HepG2 (cell line): Measurements from ENCODE around the gene GRK6. TPM values are rescaled to one million over a fixed set of nuclear protein-coding genes. Genes with fewer than 3 reads are reported as not detected.
A peak's percentile ranks its signal among the peaks of the same experiment; 100 is the strongest.

Source experiments
- ATF6 ChIP-seq: sonication (generic); formaldehyde crosslinking; conservative IDR thresholded peaks from 2 replicates; pipeline ENCODE4 v1.4.0; 2020; ENCODE audit warnings: missing genetic modification reagents
- CBX5 ChIP-seq: sonication (generic); formaldehyde crosslinking; IDR thresholded peaks from 2 replicates; pipeline ENCODE4 v1.4.0; 2020; ENCODE audit warnings: missing genetic modification reagents, borderline replicate concordance
- HCFC1 ChIP-seq: fragments of 150-350 bp; IDR thresholded peaks from 2 replicates; pipeline ENCODE4 v1.6.1; 2014; ENCODE audit warnings: low read depth, low read length
- KIAA2018 ChIP-seq: sonication (generic); formaldehyde crosslinking; IDR thresholded peaks from 2 replicates; pipeline ENCODE4 v1.5.0; 2020; ENCODE audit warnings: mild to moderate bottlenecking, missing genetic modification reagents, borderline replicate concordance
- MYNN ChIP-seq: sonication (generic); formaldehyde crosslinking; IDR thresholded peaks from 2 replicates; pipeline ENCODE4 v1.4.0; 2020; ENCODE audit warnings: mild to moderate bottlenecking, low read depth, missing genetic modification reagents
- PRDM10 ChIP-seq: sonication (generic); formaldehyde crosslinking; IDR thresholded peaks from 2 replicates; pipeline ENCODE4 v1.4.0; 2020; ENCODE audit warnings: low read depth, missing genetic modification reagents
- RBM39 ChIP-seq: fragments of 200-400 bp; formaldehyde crosslinking; IDR thresholded peaks from one replicate; pipeline ENCODE4 v1.6.1; 2018; ENCODE audit warnings: antibody characterized with exemption, mild to moderate bottlenecking, low read depth, low read length; ENCODE audit not compliant: poor library complexity, severe bottlenecking
- ZC3H13 ChIP-seq: sonication (generic); formaldehyde crosslinking; IDR thresholded peaks from 2 replicates; pipeline ENCODE4 v1.8.1; 2023; ENCODE audit warnings: mild to moderate bottlenecking, missing genetic modification reagents, moderate library complexity
- ZNF496 ChIP-seq: sonication (generic); formaldehyde crosslinking; IDR thresholded peaks from 2 replicates; pipeline ENCODE4 v1.8.1; 2023; ENCODE audit warnings: mild to moderate bottlenecking, moderate library complexity, missing genetic modification reagents; ENCODE audit not compliant: insufficient replicate concordance
- ZNF598 ChIP-seq: sonication (generic); formaldehyde crosslinking; IDR thresholded peaks from 2 replicates; pipeline ENCODE4 v1.5.1; 2020; ENCODE audit warnings: mild to moderate bottlenecking, missing genetic modification reagents, borderline replicate concordance
- ZNF780A ChIP-seq: sonication (generic); formaldehyde crosslinking; IDR thresholded peaks from 2 replicates; pipeline ENCODE4 v1.8.0; 2022; ENCODE audit warnings: mild to moderate bottlenecking, missing genetic modification reagents, moderate library complexity
- ZNF782 ChIP-seq: sonication (generic); formaldehyde crosslinking; IDR thresholded peaks from 2 replicates; pipeline ENCODE4 v1.4.0; 2020; ENCODE audit warnings: missing genetic modification reagents, mild to moderate bottlenecking, borderline replicate concordance
- ZNF883 ChIP-seq: sonication (generic); formaldehyde crosslinking; IDR thresholded peaks from 2 replicates; pipeline ENCODE4 v1.5.1; 2020; ENCODE audit warnings: mild to moderate bottlenecking, missing genetic modification reagents; ENCODE audit errors: not compliant biosample characterization
- polyA plus RNA-seq, 8 experiments: library from polyadenylated mRNA; depleted of rRNA in 3 of 8; stranded (reverse) in 7 of 8; unstranded in 1 of 8; fragments of >200 nt; fragmentation: Illumina TruSeq in 4 of 8; extraction: Trizol in 4 of 8; gene quantifications; 2 replicates each; pipeline versions ENCODE4 v1.2.1 to v1.2.3, GENCODE V29; 2011 to 2016; ENCODE audit warnings: low read depth in 4 of 8, missing spikeins in 1 of 8, mixed read lengths in 1 of 8; ENCODE audit not compliant: insufficient read depth in 1 of 8
- total RNA-seq, 5 experiments: library from RNA; depleted of rRNA; stranded (reverse); fragments of >200 nt; fragmentation: Illumina TruSeq; extraction: Trizol; gene quantifications; 2 replicates each; pipeline ENCODE4 v1.2.3, GENCODE V29; 2016; ENCODE audit warnings: low read depth in 1 of 5

GRK6 gene
- total and polyA plus RNA-seq, 2 of the 13 experiments (the other 11 are each of a cell fraction or from before 2014, with no cell fraction given), result 13.2 to 19.9 TPM

- TF ChIP-seq KIAA2018 (CRISPR knock-in tag) (no peak), MYNN (CRISPR knock-in tag) (no peak), ZNF883 (no peak), HCFC1 (no peak), ZNF496 (CRISPR knock-in tag) (no peak), ZC3H13 (CRISPR knock-in tag) (peak; percentile 15; the same call in 1 of the 2 replicates), ZNF780A (CRISPR knock-in tag) (no peak), ZNF598 (CRISPR knock-in tag) (no peak), CBX5 (CRISPR knock-in tag) (peak; percentile 10; the same call in 1 of the 2 replicates), ATF6 (CRISPR knock-in tag) (no peak), PRDM10 (no peak), RBM39 (peak; percentile 80), ZNF782 (CRISPR knock-in tag) (no peak)
These were observed 29.4 kb downstream of the GRK6 start (continued) for GRCh38 chr5:177455661-177456590.
